ENCODE results near the gene SFMBT1. TPM values are rescaled to one million over a fixed set of nuclear protein-coding genes. Genes with fewer than 3 reads are reported as not detected.

Gene SFMBT1
- total RNA-seq, 1 donor from 2014 or later, result 5.5 TPM

DNA sequence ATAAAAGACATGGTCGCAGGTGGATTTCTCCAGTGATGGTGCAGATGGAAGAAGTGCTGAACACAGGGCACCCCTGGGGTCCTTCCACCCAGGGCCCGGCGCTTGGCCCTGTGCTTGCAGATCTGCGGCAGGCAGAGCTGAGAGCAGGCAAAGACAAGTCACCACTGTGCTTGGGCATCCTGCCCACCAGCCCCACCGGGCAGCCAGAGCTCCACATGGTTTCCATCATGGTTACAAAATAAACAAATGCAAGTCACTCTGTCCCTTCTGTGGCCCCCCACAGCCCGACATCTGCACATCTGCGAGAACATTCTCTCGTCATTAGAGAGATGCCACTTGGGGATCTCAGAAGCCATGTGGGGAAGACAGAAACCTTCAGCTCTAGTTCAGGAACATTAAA lies 37.6 kb upstream of the SFMBT1 start:
- peak overlapping the region; percentile 19 for H3K9ac ChIP-seq (ENCODE audit: low read length)
- H3K36me3 ChIP-seq (ENCODE audit: insufficient read depth, low read length), result no peaks in the 10 kb centered on the region
- H3K4me3 ChIP-seq (ENCODE audit: insufficient read depth, low read depth, low read length), result no peak overlapping the region
- FAIRE-seq (no peak), DNase-seq (ENCODE audit: low read depth) (peak; percentile 43)
- Mint-ChIP-seq H3K4me1 (ENCODE audit: low read depth, unreplicated experiment) (no peaks in the 10 kb centered on the region), H3K27me3 (ENCODE audit: low read depth, unreplicated experiment) (peaks cover 2% of the 10 kb centered on the region), H3K9me3 (ENCODE audit: unreplicated experiment) (no peaks in the 10 kb centered on the region), H3K4me3 (ENCODE audit: unreplicated experiment) (no peak overlapping the region), H3K27ac (ENCODE audit: unreplicated experiment) (no peak overlapping the region), H3K36me3 (ENCODE audit: low read depth, unreplicated experiment) (peaks cover 3% of the 10 kb centered on the region)
- no peak for TF ChIP-seq EZH2 (IDR thresholded peaks at IDR 0.05; ENCODE audit: insufficient read depth, low read length)
- TF ChIP-seq, protein P1, sequence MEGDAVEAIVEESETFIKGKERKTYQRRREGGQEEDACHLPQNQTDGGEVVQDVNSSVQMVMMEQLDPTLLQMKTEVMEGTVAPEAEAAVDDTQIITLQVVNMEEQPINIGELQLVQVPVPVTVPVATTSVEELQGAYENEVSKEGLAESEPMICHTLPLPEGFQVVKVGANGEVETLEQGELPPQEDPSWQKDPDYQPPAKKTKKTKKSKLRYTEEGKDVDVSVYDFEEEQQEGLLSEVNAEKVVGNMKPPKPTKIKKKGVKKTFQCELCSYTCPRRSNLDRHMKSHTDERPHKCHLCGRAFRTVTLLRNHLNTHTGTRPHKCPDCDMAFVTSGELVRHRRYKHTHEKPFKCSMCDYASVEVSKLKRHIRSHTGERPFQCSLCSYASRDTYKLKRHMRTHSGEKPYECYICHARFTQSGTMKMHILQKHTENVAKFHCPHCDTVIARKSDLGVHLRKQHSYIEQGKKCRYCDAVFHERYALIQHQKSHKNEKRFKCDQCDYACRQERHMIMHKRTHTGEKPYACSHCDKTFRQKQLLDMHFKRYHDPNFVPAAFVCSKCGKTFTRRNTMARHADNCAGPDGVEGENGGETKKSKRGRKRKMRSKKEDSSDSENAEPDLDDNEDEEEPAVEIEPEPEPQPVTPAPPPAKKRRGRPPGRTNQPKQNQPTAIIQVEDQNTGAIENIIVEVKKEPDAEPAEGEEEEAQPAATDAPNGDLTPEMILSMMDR (IDR thresholded peaks at IDR 0.05; ENCODE audit: insufficient read depth, low read depth, low read length), result no peak
- H3K27ac ChIP-seq (ENCODE audit: low read depth, low read length), result no peak overlapping the region
- H3K79me2 ChIP-seq (ENCODE audit: insufficient read depth, low read length), result no peaks in the 10 kb centered on the region
- peak overlapping the region; percentile 55 for H3K4me2 ChIP-seq (ENCODE audit: low read length)
- H3K9me3 ChIP-seq (ENCODE audit: insufficient read depth, low read depth, low read length), result no peaks in the 10 kb centered on the region
- H2AFZ ChIP-seq (ENCODE audit: low read depth, low read length), result no peak overlapping the region
- H3K27me3 ChIP-seq (ENCODE audit: insufficient read depth, low read length), result no peaks in the 10 kb centered on the region
- peaks cover 10% of the 10 kb centered on the region for H3K4me1 ChIP-seq (ENCODE audit: insufficient read depth, low read length)
- H4K20me1 ChIP-seq (ENCODE audit: insufficient read depth, low read length), result no peaks in the 10 kb centered on the region

DNA sequence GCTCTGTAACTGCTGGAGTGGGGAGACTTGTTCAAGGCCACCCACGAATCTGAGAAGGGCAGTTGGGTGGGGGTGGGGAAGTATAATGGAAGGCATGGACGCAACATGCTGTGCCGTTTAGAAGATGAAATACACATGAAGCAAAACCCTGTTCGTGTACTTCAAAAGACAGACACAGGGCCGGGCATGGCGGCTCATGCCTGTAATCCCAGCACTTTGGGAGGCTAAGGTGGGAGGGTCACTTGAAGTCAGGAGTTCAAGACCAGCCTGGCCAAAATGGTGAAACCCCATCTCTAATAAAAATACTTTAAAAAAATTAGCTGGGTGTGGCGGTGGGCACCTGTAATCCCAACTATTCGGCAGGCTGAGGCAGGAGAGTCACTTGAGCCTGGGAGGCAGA lies 36.9 kb upstream of the SFMBT1 start:
- peaks cover 2% of the 10 kb centered on the region for H3K27me3 Mint-ChIP-seq (ENCODE audit: low read depth, unreplicated experiment)
- no peaks in the 10 kb centered on the region for H3K9me3 Mint-ChIP-seq (ENCODE audit: unreplicated experiment)
- no peaks in the 10 kb centered on the region for H3K36me3 ChIP-seq (ENCODE audit: insufficient read depth, low read length)
- no peak overlapping the region for H3K4me3 Mint-ChIP-seq (ENCODE audit: unreplicated experiment)
- no peaks in the 10 kb centered on the region for H3K9me3 ChIP-seq (ENCODE audit: insufficient read depth, low read depth, low read length)
- peaks cover 10% of the 10 kb centered on the region for H3K4me1 ChIP-seq (ENCODE audit: insufficient read depth, low read length)
- H3K27ac Mint-ChIP-seq (ENCODE audit: unreplicated experiment), result no peak overlapping the region
- H4K20me1 ChIP-seq (ENCODE audit: insufficient read depth, low read length), result no peaks in the 10 kb centered on the region
- no peak overlapping the region for H3K4me2 ChIP-seq (ENCODE audit: low read length)
- no peak overlapping the region for H3K9ac ChIP-seq (ENCODE audit: low read length)
- TF ChIP-seq EZH2 (IDR thresholded peaks at IDR 0.05; ENCODE audit: insufficient read depth, low read length), result no peak
- TF ChIP-seq, protein P1 (IDR thresholded peaks at IDR 0.05; ENCODE audit: insufficient read depth, low read depth, low read length), result no peak
- FAIRE-seq (no peak), DNase-seq (ENCODE audit: low read depth) (no peak)
- H3K79me2 ChIP-seq (ENCODE audit: insufficient read depth, low read length), result no peaks in the 10 kb centered on the region
- no peak overlapping the region for H2AFZ ChIP-seq (ENCODE audit: low read depth, low read length)
- H3K36me3 Mint-ChIP-seq (ENCODE audit: low read depth, unreplicated experiment), result peaks cover 3% of the 10 kb centered on the region
- no peak overlapping the region for H3K4me3 ChIP-seq (ENCODE audit: insufficient read depth, low read depth, low read length)
- no peak overlapping the region for H3K27ac ChIP-seq (ENCODE audit: low read depth, low read length)
- no peaks in the 10 kb centered on the region for H3K27me3 ChIP-seq (ENCODE audit: insufficient read depth, low read length)
- no peaks in the 10 kb centered on the region for H3K4me1 Mint-ChIP-seq (ENCODE audit: low read depth, unreplicated experiment)

DNA sequence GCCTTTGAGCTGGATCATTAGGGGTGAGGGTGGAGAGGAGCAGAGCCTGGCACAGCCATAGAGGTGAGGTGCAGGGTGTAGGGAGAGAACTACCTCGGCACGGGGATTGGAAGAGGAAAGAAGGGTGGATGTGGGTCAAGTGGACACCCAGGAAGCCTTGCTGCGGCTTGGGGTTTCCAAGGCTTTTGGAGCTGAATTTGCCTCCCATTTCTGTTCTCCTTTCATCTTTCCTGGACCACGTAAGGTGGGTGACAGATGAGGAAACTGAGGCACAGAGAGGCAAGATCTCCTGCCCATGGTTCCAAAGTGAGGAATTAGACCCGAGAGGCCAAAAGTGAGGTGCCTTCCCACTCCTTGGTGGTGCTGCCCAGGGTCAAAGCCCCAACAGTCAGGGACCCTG lies 35.4 kb upstream of the SFMBT1 start:
- FAIRE-seq (no peak), DNase-seq (ENCODE audit: low read depth) (no peak)
- Histone ChIP-seq H3K4me3 (ENCODE audit: insufficient read depth, low read depth, low read length) (no peak overlapping the region), H3K27me3 (ENCODE audit: insufficient read depth, low read length) (no peaks in the 10 kb centered on the region), H2AFZ (ENCODE audit: low read depth, low read length) (no peak overlapping the region), H3K4me1 (ENCODE audit: insufficient read depth, low read length) (peaks cover 10% of the 10 kb centered on the region), H3K4me2 (ENCODE audit: low read length) (no peak overlapping the region), H4K20me1 (ENCODE audit: insufficient read depth, low read length) (no peaks in the 10 kb centered on the region), H3K27ac (ENCODE audit: low read depth, low read length) (no peak overlapping the region), H3K36me3 (ENCODE audit: insufficient read depth, low read length) (no peaks in the 10 kb centered on the region), H3K79me2 (ENCODE audit: insufficient read depth, low read length) (no peaks in the 10 kb centered on the region), H3K9me3 (ENCODE audit: insufficient read depth, low read depth, low read length) (no peaks in the 10 kb centered on the region), H3K9ac (ENCODE audit: low read length) (no peak overlapping the region)
- Mint-ChIP-seq H3K9me3 (ENCODE audit: unreplicated experiment) (no peaks in the 10 kb centered on the region), H3K27ac (ENCODE audit: unreplicated experiment) (no peak overlapping the region), H3K4me3 (ENCODE audit: unreplicated experiment) (no peak overlapping the region), H3K27me3 (ENCODE audit: low read depth, unreplicated experiment) (peaks cover 8% of the 10 kb centered on the region), H3K36me3 (ENCODE audit: low read depth, unreplicated experiment) (peaks cover 3% of the 10 kb centered on the region), H3K4me1 (ENCODE audit: low read depth, unreplicated experiment) (no peaks in the 10 kb centered on the region)
- TF ChIP-seq, protein P1 (IDR thresholded peaks at IDR 0.05; ENCODE audit: insufficient read depth, low read depth, low read length), result no peak
- TF ChIP-seq EZH2 (IDR thresholded peaks at IDR 0.05; ENCODE audit: insufficient read depth, low read length), result no peak
